Uterus (tissue), 2 donors: ENCODE data around the gene KDM6A.

ENCODE experiments used
- POLR2A ChIP-seq, 2 donors: fragments of 450-650 bp; IDR thresholded peaks; one replicate each; pipeline ENCODE4 v1.6.1; 2016; ENCODE audit warnings: antibody characterized with exemption in 2 of 2, mild to moderate bottlenecking in 1 of 2, moderate library complexity in 1 of 2
- TF ChIP-seq, protein P1 (sequence below), 4 experiments: fragments of 200-600 bp in 2 of 4; fragments of 450-650 bp in 2 of 4; sonication (generic) in 2 of 4; IDR thresholded peaks; one replicate each; pipeline ENCODE4 v1.5.1; 2016 to 2019; ENCODE audit warnings: antibody characterized with exemption in 4 of 4, mild to moderate bottlenecking in 2 of 4, moderate library complexity in 1 of 4

DNA sequence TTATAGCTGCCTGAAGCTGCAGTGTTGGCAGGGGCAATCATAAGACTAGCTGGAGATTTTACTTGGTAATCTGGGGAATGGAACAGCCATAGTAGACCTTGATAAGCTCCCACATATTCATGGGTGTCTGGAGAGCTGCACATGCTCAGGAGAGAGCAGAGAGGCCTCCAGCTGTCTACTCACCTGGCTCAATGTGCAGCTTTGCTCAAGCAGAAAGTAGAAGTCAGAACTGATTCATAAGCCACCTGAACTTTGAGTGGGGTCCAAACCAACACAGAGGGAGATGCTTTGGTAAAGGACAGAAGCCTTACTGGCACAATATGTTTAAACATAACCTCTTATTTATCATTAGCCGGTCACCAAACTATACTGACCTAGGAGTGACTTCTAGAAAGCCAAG, 54.4 kb downstream of the KDM6A start:
- TF ChIP-seq, protein P1, sequence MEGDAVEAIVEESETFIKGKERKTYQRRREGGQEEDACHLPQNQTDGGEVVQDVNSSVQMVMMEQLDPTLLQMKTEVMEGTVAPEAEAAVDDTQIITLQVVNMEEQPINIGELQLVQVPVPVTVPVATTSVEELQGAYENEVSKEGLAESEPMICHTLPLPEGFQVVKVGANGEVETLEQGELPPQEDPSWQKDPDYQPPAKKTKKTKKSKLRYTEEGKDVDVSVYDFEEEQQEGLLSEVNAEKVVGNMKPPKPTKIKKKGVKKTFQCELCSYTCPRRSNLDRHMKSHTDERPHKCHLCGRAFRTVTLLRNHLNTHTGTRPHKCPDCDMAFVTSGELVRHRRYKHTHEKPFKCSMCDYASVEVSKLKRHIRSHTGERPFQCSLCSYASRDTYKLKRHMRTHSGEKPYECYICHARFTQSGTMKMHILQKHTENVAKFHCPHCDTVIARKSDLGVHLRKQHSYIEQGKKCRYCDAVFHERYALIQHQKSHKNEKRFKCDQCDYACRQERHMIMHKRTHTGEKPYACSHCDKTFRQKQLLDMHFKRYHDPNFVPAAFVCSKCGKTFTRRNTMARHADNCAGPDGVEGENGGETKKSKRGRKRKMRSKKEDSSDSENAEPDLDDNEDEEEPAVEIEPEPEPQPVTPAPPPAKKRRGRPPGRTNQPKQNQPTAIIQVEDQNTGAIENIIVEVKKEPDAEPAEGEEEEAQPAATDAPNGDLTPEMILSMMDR (IDR thresholded peaks at IDR 0.05): no peak
- TF ChIP-seq POLR2A (IDR thresholded peaks at IDR 0.05): no peak
